ENCODE measurements around the gene KCNMA1. TPM values are rescaled to one million over a fixed set of nuclear protein-coding genes. Genes with fewer than 3 reads are reported as not detected.

KCNMA1 gene
- total and polyA plus RNA-seq, 10 of the 15 experiments (the other 5 are each of a cell fraction or from before 2014, with no cell fraction given) = 8.5 to 77.0 (median 21.3) TPM

GRCh38 chr10:77085344-77085743 lies 552.3 kb downstream of the KCNMA1 start:
- Histone ChIP-seq H3K27ac (ENCODE audit: control insufficient read depth, insufficient read depth) (no peak overlapping the region), H3K4me3 (no peak overlapping the region), H3K4me2 (ENCODE audit: control insufficient read depth, insufficient read depth) (no peak overlapping the region), H2AFZ (ENCODE audit: control insufficient read depth, low read depth, low read length) (no peak overlapping the region), H3K27me3 (replicated peaks in 1 of 2; ENCODE audit: control insufficient read depth in 2 of 2, insufficient read depth in 2 of 2, low read length in 1 of 2) (no peaks in the 10 kb centered on the region), H3K9me3 (replicated peaks; ENCODE audit: control insufficient read depth, insufficient read depth, low read length) (no peaks in the 10 kb centered on the region), H3K4me1 (ENCODE audit: control insufficient read depth, insufficient read depth, low read length) (no peaks in the 10 kb centered on the region), H3K9ac (ENCODE audit: control insufficient read depth, insufficient read depth, low read length) (no peak overlapping the region), H3K36me3 (ENCODE audit: control insufficient read depth in 2 of 2, insufficient read depth in 2 of 2, low read length in 1 of 2) (no peaks in the 10 kb centered on the region; a peak in 1 of 4 replicates), H3K79me2 (ENCODE audit: control insufficient read depth, insufficient read depth, low read length) (no peaks in the 10 kb centered on the region), H4K20me1 (ENCODE audit: control insufficient read depth, insufficient read depth) (no peaks in the 10 kb centered on the region)
- BruUV-seq (replicated peaks) = no TSS peak
- SMC1A ChIA-PET (ENCODE audit: uncharacterized antibody, unreplicated experiment) = interaction anchor here (0.8 kb wide), 1 partner anchor 20 kb away, joined by 3 read pairs; no protein-coding TSS in a partner anchor
- no peak for FAIRE-seq
- in situ Hi-C loops (cut with MboI) (no loop called here), intact Hi-C loops (cut with micrococcal nuclease; ENCODE audit: unreplicated experiment) (no loop called here)
- POLR2A ChIA-PET = no interaction called here
- WGBS (ENCODE audit: insufficient coverage, insufficient replicate concordance, low lambda C conversion rate, missing lambda C conversion rate) = 50% methylated on average over 4 of the region's 4 CpGs
- RAD21 ChIA-PET (ENCODE audit: unreplicated experiment) = no interaction called here
- CTCF ChIA-PET = no interaction called here
- no peak for DNase-seq (ENCODE audit: low read depth, low spot score)
- TF ChIP-seq CBFB (IDR thresholded peaks at IDR 0.05; ENCODE audit: low read depth) = no peak
- ATAC-seq = no peak

- no TSS peak for BruUV-seq (replicated peaks)
- RAD21 ChIA-PET (ENCODE audit: unreplicated experiment) = no interaction called here
- no peak for FAIRE-seq
Measured at GRCh38 chr10:77084431-77085144, 553.0 kb downstream of the KCNMA1 start.

More at GRCh38 chr10:77084431-77085144, 553.0 kb downstream of the KCNMA1 start:
- H3K79me2 ChIP-seq (ENCODE audit: control insufficient read depth, insufficient read depth, low read length) = no peaks in the 10 kb centered on the region
- H3K9me3 ChIP-seq (replicated peaks; ENCODE audit: control insufficient read depth, insufficient read depth, low read length) = no peaks in the 10 kb centered on the region
- H3K4me1 ChIP-seq (ENCODE audit: control insufficient read depth, insufficient read depth, low read length) = no peaks in the 10 kb centered on the region
- SMC1A ChIA-PET (ENCODE audit: uncharacterized antibody, unreplicated experiment) = no interaction called here
- no peak overlapping the region for H3K27ac ChIP-seq (ENCODE audit: control insufficient read depth, insufficient read depth)
- no peak for TF ChIP-seq NFYA (IDR thresholded peaks at IDR 0.05; ENCODE audit: borderline replicate concordance, low read depth, low read length)
- no peak for TF ChIP-seq NFYB (IDR thresholded peaks at IDR 0.05; ENCODE audit: insufficient read depth, low read depth, low read length)
- TF ChIP-seq RELB (IDR thresholded peaks at IDR 0.05; ENCODE audit: low read depth) = no peak
- TF ChIP-seq RFX5 (IDR thresholded peaks at IDR 0.05; ENCODE audit: low read depth, low read length) = no peak
- TF ChIP-seq USF1 (IDR thresholded peaks at IDR 0.05; ENCODE audit: borderline replicate concordance, extremely low read length, insufficient read depth, low read depth, low read length) = no peak
- no peak for TF ChIP-seq SUPT20H (IDR thresholded peaks at IDR 0.05; ENCODE audit: borderline replicate concordance, control insufficient read depth, low read depth, low read length)
- TF ChIP-seq MTA3 (IDR thresholded peaks at IDR 0.05; ENCODE audit: borderline replicate concordance, low read length) = no peak
- TF ChIP-seq PAX8 (IDR thresholded peaks at IDR 0.05) = no peak
- no peak for TF ChIP-seq GABPA (IDR thresholded peaks at IDR 0.05; ENCODE audit: low read depth)
- TF ChIP-seq CBFB (IDR thresholded peaks at IDR 0.05; ENCODE audit: low read depth) = no peak
- no peak for TF ChIP-seq ZNF24 (IDR thresholded peaks at IDR 0.05)
- no peak for TF ChIP-seq MYC (IDR thresholded peaks at IDR 0.05; ENCODE audit: insufficient read depth, insufficient read length, insufficient replicate concordance, low read length, severe bottlenecking)
- no peak for TF ChIP-seq POLR2A (IDR thresholded peaks at IDR 0.05; ENCODE audit: low read depth, low read length)
- TF ChIP-seq HSF1 (IDR thresholded peaks at IDR 0.05; ENCODE audit: low read depth, low read length) = no peak
- DNase-seq (ENCODE audit: low read depth, low spot score) (no peak), ATAC-seq (no peak)
- H4K20me1 ChIP-seq (ENCODE audit: control insufficient read depth, insufficient read depth) = no peaks in the 10 kb centered on the region
- H3K36me3 ChIP-seq (ENCODE audit: control insufficient read depth in 2 of 2, insufficient read depth in 2 of 2, low read length in 1 of 2) = no peaks in the 10 kb centered on the region
- POLR2A ChIA-PET = no interaction called here
- 47% methylated on average over 12 of the region's 12 CpGs for WGBS (ENCODE audit: insufficient coverage, insufficient replicate concordance, low lambda C conversion rate, missing lambda C conversion rate)
- H3K9ac ChIP-seq (ENCODE audit: control insufficient read depth, insufficient read depth, low read length) = no peak overlapping the region
- intact Hi-C loops (cut with micrococcal nuclease; ENCODE audit: unreplicated experiment) = no loop called here
- no peak overlapping the region for H3K4me2 ChIP-seq (ENCODE audit: control insufficient read depth, insufficient read depth)
- no peak overlapping the region for H3K4me3 ChIP-seq
- H2AFZ ChIP-seq (ENCODE audit: control insufficient read depth, low read depth, low read length) = no peak overlapping the region
- CTCF ChIA-PET = no interaction called here
- H3K27me3 ChIP-seq (replicated peaks in 1 of 2; ENCODE audit: control insufficient read depth in 2 of 2, insufficient read depth in 2 of 2, low read length in 1 of 2) = no peaks in the 10 kb centered on the region
- in situ Hi-C loops (cut with MboI) = no loop called here
